ENCODE data around the gene CYP46A1. TPM values are rescaled to one million over a fixed set of nuclear protein-coding genes. Genes with fewer than 3 reads are reported as not detected.

The CYP46A1 gene
- total RNA-seq, 3 donors from 2014 or later (not counting 1 experiment from before 2014, with no cell fraction given), result 0.09 to 0.45 (median 0.09) TPM

- WGBS (ENCODE audit: insufficient coverage), result 84% methylated on average over 10 of the region's 10 CpGs
- Mint-ChIP-seq H3K4me3 (no peak overlapping the region), H3K9me3 (no peaks in the 10 kb centered on the region), H3K36me3 (no peaks in the 10 kb centered on the region), H3K27ac (no peak overlapping the region), H3K27me3 (ENCODE audit: low read depth in 2 of 2) (peaks cover 30 to 33% of the 10 kb centered on the region in 2 donors), H3K4me1 (no peaks in the 10 kb centered on the region)
- ATAC-seq (no peak), DNase-seq (no peak)
- Histone ChIP-seq H3K27ac (ENCODE audit: low read length) (no peak overlapping the region), H3K4me1 (ENCODE audit: control insufficient read depth, insufficient read depth, low read length) (no peaks in the 10 kb centered on the region), H3K9me3 (ENCODE audit: control insufficient read depth, insufficient read depth, low read length) (no peaks in the 10 kb centered on the region), H3K4me3 (ENCODE audit: low read length) (no peak overlapping the region), H3K27me3 (ENCODE audit: control insufficient read depth, insufficient read depth, low read length) (peaks cover 2% of the 10 kb centered on the region), H3K36me3 (ENCODE audit: control insufficient read depth, insufficient read depth, low read length) (no peaks in the 10 kb centered on the region)
- TF ChIP-seq CTCF (IDR thresholded peaks at IDR 0.05), result no peak
- intact Hi-C loops (cut with micrococcal nuclease), result no loop called here
Measured at GRCh38 chr14:99662846-99663245, 21.3 kb upstream of the CYP46A1 start.

DNA sequence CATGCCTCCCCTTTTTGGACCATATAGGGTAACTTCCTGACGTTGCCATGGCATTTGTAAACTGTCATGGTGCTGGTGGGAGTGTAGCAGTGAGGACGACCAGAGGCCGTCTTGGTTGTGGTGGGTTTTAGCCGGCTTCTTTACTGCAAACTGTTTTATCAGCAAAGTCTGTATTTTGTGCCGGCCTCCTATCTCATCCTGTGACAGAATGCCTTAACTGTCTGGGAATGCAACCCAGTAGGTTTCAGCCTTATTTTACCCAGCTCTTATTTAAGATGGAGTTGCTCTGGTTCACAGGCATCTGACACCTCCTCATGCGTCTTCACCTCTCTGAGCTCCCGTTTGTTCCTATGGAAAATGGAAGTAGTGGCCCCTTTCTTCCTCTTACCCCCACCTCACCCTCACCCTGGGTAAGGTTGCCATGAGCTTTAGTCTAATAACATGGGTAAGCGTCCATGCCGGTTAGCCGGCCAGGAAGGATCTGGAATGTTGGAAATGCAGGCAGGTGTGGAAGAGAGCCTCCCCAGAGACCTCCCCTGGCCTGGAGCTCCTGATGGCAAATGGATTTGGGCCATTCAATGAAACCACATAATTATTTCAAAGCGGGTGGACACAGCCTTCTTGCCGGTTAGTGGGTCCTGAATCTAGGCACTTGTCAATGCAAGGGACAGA is 20.6 kb upstream of the CYP46A1 start:
- Histone ChIP-seq H3K36me3 (ENCODE audit: control insufficient read depth, insufficient read depth, low read length) (no peaks in the 10 kb centered on the region), H3K27me3 (ENCODE audit: control insufficient read depth, insufficient read depth, low read length) (peaks cover 2% of the 10 kb centered on the region), H3K9me3 (ENCODE audit: control insufficient read depth, insufficient read depth, low read length) (no peaks in the 10 kb centered on the region), H3K4me1 (ENCODE audit: control insufficient read depth, insufficient read depth, low read length) (no peaks in the 10 kb centered on the region), H3K27ac (ENCODE audit: low read length) (no peak overlapping the region), H3K4me3 (ENCODE audit: low read length) (no peak overlapping the region)
- H3K4me3 Mint-ChIP-seq, result no peak overlapping the region
- peaks cover 27 to 28% of the 10 kb centered on the region in 2 donors for H3K27me3 Mint-ChIP-seq (ENCODE audit: low read depth in 2 of 2)
- no peak for DNase-seq
- intact Hi-C loops (cut with micrococcal nuclease), result no loop called here
- 86% methylated on average over 10 of the region's 12 CpGs for WGBS (ENCODE audit: insufficient coverage)
- TF ChIP-seq CTCF (IDR thresholded peaks at IDR 0.05), result no peak
- no peak overlapping the region for H3K27ac Mint-ChIP-seq
- H3K4me1 Mint-ChIP-seq, result no peaks in the 10 kb centered on the region
- no peaks in the 10 kb centered on the region for H3K9me3 Mint-ChIP-seq
- H3K36me3 Mint-ChIP-seq, result no peaks in the 10 kb centered on the region
- ATAC-seq, result no peak

DNA sequence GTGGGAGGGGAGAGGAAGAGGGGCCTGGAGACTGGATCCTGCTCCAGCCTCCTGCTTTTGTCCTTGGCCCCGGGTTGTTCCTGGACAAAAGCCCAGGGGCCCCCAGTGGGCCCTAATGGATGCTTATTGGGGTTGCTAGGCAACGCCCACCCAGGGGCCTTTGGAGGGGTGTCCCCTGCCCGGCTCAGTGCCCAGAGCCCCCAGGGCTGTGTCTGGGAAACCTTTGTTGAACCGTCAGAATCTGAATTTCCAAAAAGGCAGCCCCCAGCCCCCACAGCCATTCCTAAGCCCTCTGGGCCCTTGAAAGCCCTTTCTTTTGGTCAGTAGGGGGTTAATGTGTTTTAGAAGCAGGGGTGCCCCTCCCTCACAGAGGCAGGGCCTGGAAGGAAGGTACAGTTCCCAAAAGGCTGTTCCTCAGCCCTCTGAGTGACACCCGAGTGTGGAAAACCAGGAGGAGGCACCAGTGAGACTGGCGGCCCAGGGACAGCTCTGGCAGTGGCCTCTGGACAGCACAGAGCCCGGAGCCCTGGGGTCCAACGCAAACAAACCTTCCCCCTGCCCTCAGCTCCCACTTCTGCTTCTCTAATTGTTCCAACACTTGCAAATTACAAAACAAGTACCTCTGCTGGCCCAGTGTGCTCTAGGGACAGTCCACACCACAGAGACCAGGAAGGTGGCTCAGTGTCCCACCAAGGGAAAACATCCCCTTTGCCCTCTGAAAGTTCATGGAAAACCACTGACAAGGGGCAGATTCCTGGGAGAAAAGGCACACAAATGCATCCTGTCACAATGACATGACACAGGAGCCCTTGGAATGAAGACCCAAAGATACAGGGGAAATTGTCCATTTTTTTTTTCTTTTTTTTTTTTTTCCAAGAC is 19.8 kb upstream of the CYP46A1 start:
- intact Hi-C loops (cut with micrococcal nuclease), result no loop called here
- no peak overlapping the region for H3K27ac Mint-ChIP-seq
- no peak overlapping the region for H3K4me3 Mint-ChIP-seq
- Histone ChIP-seq H3K27me3 (ENCODE audit: control insufficient read depth, insufficient read depth, low read length) (peaks cover 2% of the 10 kb centered on the region), H3K4me1 (ENCODE audit: control insufficient read depth, insufficient read depth, low read length) (no peaks in the 10 kb centered on the region), H3K4me3 (ENCODE audit: low read length) (no peak overlapping the region), H3K36me3 (ENCODE audit: control insufficient read depth, insufficient read depth, low read length) (no peaks in the 10 kb centered on the region), H3K27ac (ENCODE audit: low read length) (no peak overlapping the region), H3K9me3 (ENCODE audit: control insufficient read depth, insufficient read depth, low read length) (no peaks in the 10 kb centered on the region)
- WGBS (ENCODE audit: insufficient coverage), result 56% methylated on average over 8 of the region's 8 CpGs
- DNase-seq, result no peak
- ATAC-seq, result no peak
- no peaks in the 10 kb centered on the region for H3K36me3 Mint-ChIP-seq
- H3K4me1 Mint-ChIP-seq, result no peaks in the 10 kb centered on the region
- H3K27me3 Mint-ChIP-seq (ENCODE audit: low read depth in 2 of 2), result peaks cover 26 to 27% of the 10 kb centered on the region in 2 donors
- no peak for TF ChIP-seq CTCF (IDR thresholded peaks at IDR 0.05)
- no peaks in the 10 kb centered on the region for H3K9me3 Mint-ChIP-seq
